HepG2 (cell line): Measurements from ENCODE around the gene IRAK3. TPM values are rescaled to one million over a fixed set of nuclear protein-coding genes. Genes with fewer than 3 reads are reported as not detected.

Experiments used
- GATAD1 ChIP-seq: IDR thresholded peaks from 2 replicates; pipeline ENCODE4 v1.6.1; 2016; ENCODE audit warnings: missing genetic modification reagents, missing compliant biosample characterization
- GMEB2 ChIP-seq: IDR thresholded peaks from 2 replicates; pipeline ENCODE4 v1.6.1; 2016; ENCODE audit warnings: missing biosample characterization, missing genetic modification reagents, low read depth
- HDAC1 ChIP-seq: sonication (generic); formaldehyde crosslinking; IDR thresholded peaks from 2 replicates; pipeline ENCODE4 v1.5.1; 2020; ENCODE audit warnings: mild to moderate bottlenecking, missing genetic modification reagents
- KMT2B ChIP-seq: IDR thresholded peaks from 2 replicates; pipeline ENCODE4 v1.6.1; 2016; ENCODE audit warnings: missing genetic modification reagents, missing compliant biosample characterization
- MAF1 ChIP-seq: sonication (generic); formaldehyde crosslinking; IDR thresholded peaks from 2 replicates; pipeline ENCODE4 v1.5.0; 2020; ENCODE audit warnings: missing genetic modification reagents, borderline replicate concordance
- POLR2AphosphoS2 ChIP-seq: IDR thresholded peaks from 2 replicates; pipeline ENCODE4 v1.6.1; 2011; ENCODE audit warnings: low read depth, low read length, improper control_type of control experiment
- POLR2AphosphoS5 ChIP-seq: IDR thresholded peaks from 2 replicates; pipeline ENCODE4 v1.6.1; 2012; ENCODE audit warnings: low read depth, low read length
- PRMT3 ChIP-seq: sonication (generic); formaldehyde crosslinking; IDR thresholded peaks from 2 replicates; pipeline ENCODE4 v1.8.1; 2022; ENCODE audit warnings: low read depth, mild to moderate bottlenecking, moderate library complexity, missing genetic modification reagents, borderline replicate concordance
- REL ChIP-seq: sonication (generic); formaldehyde crosslinking; conservative IDR thresholded peaks from 2 replicates; pipeline ENCODE4 v1.8.0; 2022; ENCODE audit warnings: mild to moderate bottlenecking, missing genetic modification reagents, moderate library complexity
- RNF2 ChIP-seq: fragments of 450-650 bp; conservative IDR thresholded peaks from 2 replicates; pipeline ENCODE4 v1.6.1; 2016; ENCODE audit warnings: low read depth
- SALL2 ChIP-seq: sonication (generic); formaldehyde crosslinking; IDR thresholded peaks from 2 replicates; pipeline ENCODE4 v1.8.1; 2023; ENCODE audit warnings: mild to moderate bottlenecking, missing genetic modification reagents, inconsistent platforms
- SMAD3 ChIP-seq: sonication (generic); formaldehyde crosslinking; IDR thresholded peaks from 2 replicates; pipeline ENCODE4 v1.4.0; 2020; ENCODE audit warnings: missing genetic modification reagents
- SOX13 ChIP-seq, 3 experiments: fragments of 450-650 bp in 1 of 3; sonication (generic) in 1 of 3; formaldehyde crosslinking in 1 of 3; IDR thresholded peaks in 2 of 3; conservative IDR thresholded peaks in 1 of 3; 2 replicates each; pipeline versions ENCODE4 v1.5.0 to v1.6.1; 2016 to 2020; ENCODE audit warnings: antibody characterized with exemption in 1 of 3, mild to moderate bottlenecking in 1 of 3, missing compliant biosample characterization in 1 of 3, missing genetic modification reagents in 1 of 3, moderate library complexity in 1 of 3
- SRSF9 ChIP-seq: fragments of 200-400 bp; formaldehyde crosslinking; IDR thresholded peaks from 2 replicates; pipeline ENCODE4 v1.6.1; 2018; ENCODE audit warnings: borderline replicate concordance, mild to moderate bottlenecking, low read depth, low read length; ENCODE audit not compliant: insufficient read depth, poor library complexity, severe bottlenecking
- U2AF1 ChIP-seq: fragments of 200-400 bp; formaldehyde crosslinking; optimal IDR thresholded peaks from 2 replicates; pipeline ENCODE3; 2017; ENCODE audit warnings: mild to moderate bottlenecking, low read depth, low read length
- WIZ ChIP-seq: sonication (generic); formaldehyde crosslinking; IDR thresholded peaks from 2 replicates; pipeline ENCODE4 v1.5.1; 2020; ENCODE audit warnings: mild to moderate bottlenecking, missing genetic modification reagents
- ZMAT3 ChIP-seq: sonication (generic); formaldehyde crosslinking; conservative IDR thresholded peaks from 2 replicates; pipeline ENCODE4 v1.7.0; 2021; ENCODE audit warnings: missing genetic modification reagents
- ZNF350 ChIP-seq: sonication (generic); formaldehyde crosslinking; IDR thresholded peaks from 2 replicates; pipeline ENCODE4 v1.4.0; 2020; ENCODE audit warnings: mild to moderate bottlenecking, low read depth, missing genetic modification reagents, borderline replicate concordance
- ZNF441 ChIP-seq: sonication (generic); formaldehyde crosslinking; IDR thresholded peaks from 2 replicates; pipeline ENCODE4 v1.7.0; 2021; ENCODE audit warnings: missing genetic modification reagents, borderline replicate concordance
- ZNF567 ChIP-seq: sonication (generic); formaldehyde crosslinking; IDR thresholded peaks from 2 replicates; pipeline ENCODE4 v1.8.1; 2023; ENCODE audit warnings: mild to moderate bottlenecking, missing genetic modification reagents, borderline replicate concordance
- ZNF629 ChIP-seq: sonication (generic); formaldehyde crosslinking; conservative IDR thresholded peaks from 2 replicates; pipeline ENCODE4 v1.5.0; 2020; ENCODE audit warnings: missing genetic modification reagents
- ZNF770 ChIP-seq: sonication (generic); formaldehyde crosslinking; IDR thresholded peaks from 2 replicates; pipeline ENCODE4 v1.5.0; 2020; ENCODE audit warnings: mild to moderate bottlenecking, missing genetic modification reagents
- ZNF788 ChIP-seq: sonication (generic); formaldehyde crosslinking; IDR thresholded peaks from 2 replicates; pipeline ENCODE4 v1.5.0; 2020; ENCODE audit warnings: mild to moderate bottlenecking, missing genetic modification reagents, borderline replicate concordance
- polyA plus RNA-seq, 8 experiments: library from polyadenylated mRNA; depleted of rRNA in 3 of 8; stranded (reverse) in 7 of 8; unstranded in 1 of 8; fragments of >200 nt; fragmentation: Illumina TruSeq in 4 of 8; extraction: Trizol in 4 of 8; gene quantifications; 2 replicates each; pipeline versions ENCODE4 v1.2.1 to v1.2.3, GENCODE V29; 2011 to 2016; ENCODE audit warnings: low read depth in 4 of 8, missing spikeins in 1 of 8, mixed read lengths in 1 of 8; ENCODE audit not compliant: insufficient read depth in 1 of 8
- total RNA-seq, 5 experiments: library from RNA; depleted of rRNA; stranded (reverse); fragments of >200 nt; fragmentation: Illumina TruSeq; extraction: Trizol; gene quantifications; 2 replicates each; pipeline ENCODE4 v1.2.3, GENCODE V29; 2016; ENCODE audit warnings: low read depth in 1 of 5

IRAK3 gene
- total and polyA plus RNA-seq, 2 of the 13 experiments (the other 11 are each of a cell fraction or from before 2014, with no cell fraction given) = 0.01 TPM; not detected in 1

- TF ChIP-seq HDAC1 (CRISPR knock-in tag) (peak; percentile 41; the same call in 1 of the 2 replicates), GMEB2 (CRISPR knock-in tag) (peak; percentile 72; the same call in 1 of the 2 replicates), MAF1 (0 out of 2 replicates have a peak, but pooled peaks have one; percentile 34), RNF2 (peak; percentile 71), POLR2AphosphoS2 (no peak), SMAD3 (CRISPR knock-in tag) (peak; percentile 46; the same call in 1 of the 2 replicates), SOX13 (IDR thresholded peaks at IDR 0.05) (no peak), SOX13 (CRISPR knock-in tag; conservative IDR thresholded peaks at IDR 0.05 in 1 of 2, IDR thresholded peaks at IDR 0.05 in 1 of 2) (peak in 1 of 2 experiments; percentile 12; a peak in 1 of 4 replicates), KMT2B (CRISPR knock-in tag) (peak; percentile 80), ZMAT3 (0 out of 2 replicates have a peak, but pooled peaks have one; percentile 61), ZNF629 (CRISPR knock-in tag) (0 out of 2 replicates have a peak, but pooled peaks have one; percentile 21), GATAD1 (CRISPR knock-in tag) (peak; percentile 68), ZNF788 (CRISPR knock-in tag) (peak; percentile 74; the same call in 1 of the 2 replicates), ZNF350 (CRISPR knock-in tag) (peak; percentile 53; the same call in 1 of the 2 replicates), PRMT3 (CRISPR knock-in tag) (0 out of 2 replicates have a peak, but pooled peaks have one; percentile 41), WIZ (CRISPR knock-in tag) (peak; percentile 35; the same call in 1 of the 2 replicates), REL (CRISPR knock-in tag) (no peak; the same call in 1 of the 2 replicates), ZNF770 (peak; percentile 94), U2AF1 (no peak), SALL2 (CRISPR knock-in tag) (0 out of 2 replicates have a peak, but pooled peaks have one; percentile 48), ZNF567 (CRISPR knock-in tag) (peak; percentile 53; the same call in 1 of the 2 replicates), ZNF441 (CRISPR knock-in tag) (no peak), SRSF9 (no peak), POLR2AphosphoS5 (peak; percentile 89)
Measured at GRCh38 chr12:66301944-66302826, 113.2 kb downstream of the IRAK3 start, which contains the start of gene HELB (continued).
